ENCODE measurements around the gene EHMT2.

GRCh38 chr6:31883676-31884075 lies 13.8 kb downstream of the EHMT2 start:
- TF ChIP-seq ZNF274 (IDR thresholded peaks at IDR 0.05; ENCODE audit: low read depth, low read length), result no peak
- no peak for TF ChIP-seq YY1 (IDR thresholded peaks at IDR 0.05; ENCODE audit: insufficient read depth, insufficient read length)
- TF ChIP-seq SUZ12 (IDR thresholded peaks at IDR 0.05; ENCODE audit: extremely low read depth, insufficient read depth, insufficient read length), result no peak

Data from NT2/D1 (cell line).